ENCODE data around the gene AFF1.

DNA sequence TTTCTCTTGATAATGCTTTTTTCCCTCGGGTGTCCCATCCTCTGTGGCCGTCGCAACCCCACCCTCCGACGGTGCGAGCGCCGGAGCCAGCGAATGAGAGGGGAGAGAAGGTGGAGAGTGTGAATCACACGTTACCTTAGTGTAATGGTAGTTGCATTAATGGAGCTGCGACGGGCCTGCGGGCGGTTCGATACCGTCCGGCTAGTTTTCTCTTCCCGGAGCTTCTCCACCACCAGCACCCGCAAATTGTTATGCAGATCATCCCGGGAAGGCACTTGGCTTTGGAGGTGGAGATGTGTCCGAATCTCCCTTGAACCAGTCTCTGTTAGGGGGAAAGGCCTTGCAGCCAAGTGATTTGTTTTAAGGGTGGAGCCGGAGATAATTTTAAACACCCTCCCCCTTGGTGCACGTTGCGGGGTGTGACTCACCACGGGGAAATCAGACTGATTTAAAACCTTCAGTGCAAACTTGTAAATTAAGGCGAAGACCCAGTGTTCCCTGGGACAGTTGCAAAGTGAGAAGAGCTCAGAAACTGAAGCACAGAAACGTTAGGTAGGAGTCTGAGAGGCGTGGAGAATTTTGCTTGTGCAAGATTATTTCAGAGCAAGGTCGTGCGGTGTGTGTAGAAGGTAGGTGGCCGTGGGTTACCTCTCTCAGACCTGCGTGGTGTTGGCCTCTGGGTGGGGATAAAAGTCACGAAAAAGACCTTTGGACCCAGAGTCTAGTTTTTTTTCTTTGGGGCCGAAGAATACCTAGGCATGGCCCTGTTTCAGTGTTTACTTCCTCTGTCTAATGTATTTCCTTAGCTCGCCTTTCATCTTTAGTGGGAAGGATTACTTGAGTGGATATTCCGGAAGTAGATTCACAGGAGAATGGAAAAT, 1.3 kb downstream of the AFF1 start:
- TF ChIP-seq POLR2AphosphoS5 (IDR thresholded peaks at IDR 0.05; ENCODE audit: low read depth, low read length) (peak; percentile 70; the same call in 1 of the 2 replicates), POLR2A (IDR thresholded peaks at IDR 0.05; ENCODE audit: low read depth, low read length) (peak; percentile 74), PAX5 (IDR thresholded peaks at IDR 0.05; ENCODE audit: insufficient read depth, low read length, severe bottlenecking) (no peak), TAF1 (IDR thresholded peaks at IDR 0.05; ENCODE audit: low read depth, low read length) (peak; percentile 25; the same call in 1 of the 2 replicates), SPI1 (IDR thresholded peaks at IDR 0.05; ENCODE audit: low read depth, low read length) (peak; percentile 20; the same call in 1 of the 2 replicates)
